VCaP (cell line): ENCODE results near the gene FBXO10.
A peak's percentile ranks its signal among the peaks of the same experiment; 100 is the strongest.

ENCODE experiments used
- H3K27ac ChIP-seq: fragments of 450-650 bp; 2 replicates; pipeline ENCODE4 v1.5.1; 2017
- CTCF ChIP-seq: fragments of 450-650 bp; conservative IDR thresholded peaks from 2 replicates; pipeline ENCODE4 v1.5.1; 2017; ENCODE audit warnings: mild to moderate bottlenecking, moderate library complexity

The FBXO10 gene

GRCh38 chr9:37539634-37540033, 36.5 kb downstream of the FBXO10 start:
- no peak for TF ChIP-seq CTCF
- peak overlapping the region; percentile 95 for H3K27ac ChIP-seq

DNA sequence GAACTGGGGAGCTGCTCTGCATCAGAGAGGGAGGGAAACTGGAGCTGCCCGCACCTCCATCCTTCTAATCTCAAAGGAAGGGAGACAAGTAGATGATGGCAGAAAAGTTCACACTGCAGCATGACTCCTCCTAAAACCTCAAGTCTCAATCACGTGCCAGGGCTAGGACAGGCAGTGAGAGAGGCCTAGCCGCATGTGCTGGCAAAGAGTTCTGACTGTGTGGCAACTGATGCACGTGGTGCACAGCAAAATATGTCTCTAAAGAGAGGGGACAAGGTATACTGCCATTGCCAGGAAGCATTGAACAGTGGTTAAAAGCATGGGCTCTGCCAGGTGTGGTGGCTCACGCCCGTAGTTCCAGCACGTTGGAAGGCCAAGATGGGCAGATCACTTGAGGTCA, 38.1 kb downstream of the FBXO10 start:
- no peak for TF ChIP-seq CTCF
- no peak overlapping the region for H3K27ac ChIP-seq

DNA sequence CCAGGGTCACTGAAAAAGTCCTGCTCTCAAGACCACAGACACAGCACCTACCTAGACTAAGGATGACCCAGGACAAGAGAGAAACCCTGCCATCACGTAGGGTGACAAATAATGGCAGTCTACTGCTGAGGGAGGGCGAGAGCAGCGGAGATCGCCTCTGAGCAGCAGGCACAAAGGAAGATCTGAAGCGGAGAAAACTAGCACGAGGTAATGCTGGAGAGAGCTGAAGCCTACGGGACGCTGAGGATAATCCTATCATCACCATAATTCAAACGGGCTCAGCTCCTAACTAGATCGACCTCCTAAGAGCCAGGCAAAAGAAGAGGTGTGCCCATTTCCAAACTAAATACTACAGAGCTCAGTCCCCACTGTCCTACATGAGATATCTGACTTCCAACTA, 41.3 kb downstream of the FBXO10 start:
- no peak for TF ChIP-seq CTCF
- H3K27ac ChIP-seq, result no peak overlapping the region

- no peak overlapping the region for H3K27ac ChIP-seq
- no peak for TF ChIP-seq CTCF
Observed at GRCh38 chr9:37534412-37534811, 41.8 kb downstream of the FBXO10 start.

DNA sequence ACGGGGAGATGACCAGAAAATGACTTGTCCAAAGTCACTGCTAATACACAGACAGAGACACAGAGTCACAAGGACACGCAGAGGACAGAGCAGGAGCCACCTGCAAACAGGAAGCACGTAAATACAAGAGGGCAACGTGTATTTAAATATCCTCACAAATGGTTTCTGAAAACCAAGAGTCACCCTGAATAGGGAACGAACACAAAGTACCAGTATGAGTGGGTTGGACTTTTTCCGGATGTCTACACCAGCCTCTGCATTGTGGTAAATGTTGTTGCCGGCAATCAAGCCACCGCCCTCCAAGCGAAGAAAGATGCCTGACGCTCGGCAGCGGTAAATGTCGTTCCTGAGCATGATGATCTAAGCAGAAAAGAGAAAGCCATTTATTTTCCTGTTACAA, 44.5 kb downstream of the FBXO10 start:
- TF ChIP-seq CTCF, result no peak
- no peak overlapping the region for H3K27ac ChIP-seq

GRCh38 chr9:37528652-37529471, 47.3 kb downstream of the FBXO10 start:
- no peak for TF ChIP-seq CTCF
- no peak overlapping the region for H3K27ac ChIP-seq

- no peak for TF ChIP-seq CTCF
- H3K27ac ChIP-seq, result no peak overlapping the region
Observed at GRCh38 chr9:37523916-37524315, 52.3 kb downstream of the FBXO10 start.
